SK-N-MC (cell line): Measurements from ENCODE around the gene EPHA3.

Experiments used
- DNase-seq: peaks from one replicate; pipeline ENCODE4 v3.0.0-alpha.2; 2011; ENCODE audit warnings: low read depth, low spot score
- H3K27ac ChIP-seq: fragments of 200-600 bp; sonication (generic); 2 replicates; pipeline ENCODE4 v1.5.1; 2016; ENCODE audit warnings: mixed run types
- H3K36me3 ChIP-seq: fragments of 200-600 bp; sonication (generic); 2 replicates; pipeline ENCODE4 v1.6.1; 2017; ENCODE audit warnings: antibody characterized with exemption, low read length, mixed read lengths; ENCODE audit not compliant: insufficient read depth
- H3K4me3 ChIP-seq: fragments of 200-600 bp; sonication (generic); 2 replicates; pipeline ENCODE4 v1.5.1; 2016
- H3K9ac ChIP-seq: fragments of 200-600 bp; sonication (generic); 2 replicates; pipeline ENCODE4 v1.8.0; 2017; ENCODE audit warnings: mixed run types, mixed read lengths; ENCODE audit not compliant: insufficient read length
- H3K9me3 ChIP-seq: fragments of 200-600 bp; sonication (generic); 2 replicates; pipeline ENCODE4 v1.6.1; 2017; ENCODE audit warnings: low read depth, mild to moderate bottlenecking, antibody characterized with exemption, low read length, moderate library complexity, mixed read lengths
- EZH2 ChIP-seq: fragments of 200-600 bp; sonication (generic); IDR thresholded peaks from one replicate; pipeline ENCODE4 v1.6.1; 2017; ENCODE audit warnings: antibody characterized with exemption
- FOXP2 ChIP-seq: optimal IDR thresholded peaks from 2 replicates; pipeline ENCODE3; 2011; ENCODE audit warnings: mild to moderate bottlenecking, moderate library complexity; ENCODE audit not compliant: insufficient read depth; ENCODE audit errors: extremely low read length, control extremely low read depth
- POLR2AphosphoS5 ChIP-seq: IDR thresholded peaks from 2 replicates; pipeline ENCODE4 v1.6.1; 2012; ENCODE audit warnings: mild to moderate bottlenecking, low read depth, low read length, borderline replicate concordance

The EPHA3 gene

DNA sequence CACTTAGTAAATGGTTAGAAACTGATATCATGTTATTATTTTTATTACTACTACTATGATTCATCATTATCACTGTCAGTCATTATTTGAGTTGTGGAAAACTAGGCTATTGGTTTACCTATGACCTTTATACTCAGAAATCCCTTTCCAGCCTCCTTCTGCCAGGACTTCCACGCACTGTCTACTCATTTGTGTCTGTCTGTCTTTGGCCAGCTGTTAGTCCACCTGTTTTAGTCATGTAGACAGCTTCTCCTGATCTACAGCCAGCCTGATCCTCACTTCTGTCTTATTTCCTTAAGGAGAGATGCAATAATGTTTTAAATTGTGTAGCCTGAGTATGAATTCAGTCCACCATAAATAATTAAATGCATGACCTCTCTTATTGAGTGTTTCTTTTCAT lies 162.8 kb downstream of the EPHA3 start:
- no peaks in the 10 kb centered on the region for H3K9me3 ChIP-seq
- H3K9ac ChIP-seq = no peak overlapping the region
- no peak overlapping the region for H3K4me3 ChIP-seq
- no peak overlapping the region for H3K27ac ChIP-seq
- TF ChIP-seq POLR2AphosphoS5 (no peak), FOXP2 (no peak), EZH2 (no peak)
- no peaks in the 10 kb centered on the region for H3K36me3 ChIP-seq
- no peak for DNase-seq

DNA sequence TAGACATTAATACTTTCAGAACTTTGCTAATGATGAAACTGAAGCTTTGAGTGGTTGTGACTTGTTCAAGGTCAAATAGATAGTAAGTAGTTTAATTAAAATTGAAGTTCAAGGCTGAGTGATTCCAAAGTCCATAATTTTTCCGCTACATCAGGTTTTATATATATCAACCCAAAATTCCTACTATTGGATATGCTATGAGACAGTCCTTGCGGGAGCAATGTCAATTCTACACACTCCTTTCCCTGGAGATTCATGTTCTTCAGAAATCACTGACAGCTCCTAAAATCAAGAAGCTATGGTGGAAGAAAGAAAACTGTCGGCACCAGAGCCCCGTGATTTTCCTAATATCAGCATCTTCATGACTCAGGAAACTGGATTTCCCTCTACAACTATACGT lies 167.6 kb downstream of the EPHA3 start:
- TF ChIP-seq EZH2 (no peak), POLR2AphosphoS5 (no peak), FOXP2 (no peak)
- H3K36me3 ChIP-seq = no peaks in the 10 kb centered on the region
- no peaks in the 10 kb centered on the region for H3K9me3 ChIP-seq
- DNase-seq = no peak
- H3K9ac ChIP-seq = no peak overlapping the region
- no peak overlapping the region for H3K27ac ChIP-seq
- H3K4me3 ChIP-seq = no peak overlapping the region

DNA sequence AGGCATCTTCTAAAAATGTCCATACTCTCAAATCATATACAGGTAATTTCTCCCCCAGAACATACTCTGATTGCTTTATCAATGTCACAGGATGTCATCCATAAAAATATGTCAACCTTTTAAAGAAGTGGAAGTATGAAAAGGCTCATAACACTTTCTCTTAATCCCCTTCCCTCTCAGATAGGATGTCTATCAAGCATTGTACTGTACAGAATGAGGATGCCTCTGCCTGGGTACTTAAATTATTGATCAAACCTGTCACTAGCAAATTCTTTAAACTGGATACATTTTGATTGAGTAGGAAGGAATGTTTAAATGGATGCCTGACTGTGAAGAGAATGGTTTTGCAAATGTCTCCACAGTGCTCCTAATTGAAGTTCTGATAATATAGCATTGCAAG lies 168.7 kb downstream of the EPHA3 start:
- no peak for TF ChIP-seq POLR2AphosphoS5
- TF ChIP-seq EZH2 = no peak
- no peak for TF ChIP-seq FOXP2
- no peak for DNase-seq
- Histone ChIP-seq H3K36me3 (no peaks in the 10 kb centered on the region), H3K4me3 (no peak overlapping the region), H3K9me3 (no peaks in the 10 kb centered on the region), H3K27ac (no peak overlapping the region), H3K9ac (no peak overlapping the region)

GRCh38 chr3:89278302-89279025 lies 171.0 kb downstream of the EPHA3 start:
- H3K9me3 ChIP-seq = no peaks in the 10 kb centered on the region
- H3K4me3 ChIP-seq = no peak overlapping the region
- TF ChIP-seq POLR2AphosphoS5 (no peak), FOXP2 (no peak), EZH2 (no peak)
- no peak overlapping the region for H3K9ac ChIP-seq
- no peak for DNase-seq
- H3K36me3 ChIP-seq = no peaks in the 10 kb centered on the region
- H3K27ac ChIP-seq = no peak overlapping the region

GRCh38 chr3:89280301-89280700 lies 172.9 kb downstream of the EPHA3 start:
- no peaks in the 10 kb centered on the region for H3K36me3 ChIP-seq
- H3K4me3 ChIP-seq = no peak overlapping the region
- no peak overlapping the region for H3K9ac ChIP-seq
- TF ChIP-seq FOXP2 = no peak
- no peak for TF ChIP-seq POLR2AphosphoS5
- no peak for TF ChIP-seq EZH2
- no peak for DNase-seq
- no peak overlapping the region for H3K27ac ChIP-seq
- no peaks in the 10 kb centered on the region for H3K9me3 ChIP-seq

DNA sequence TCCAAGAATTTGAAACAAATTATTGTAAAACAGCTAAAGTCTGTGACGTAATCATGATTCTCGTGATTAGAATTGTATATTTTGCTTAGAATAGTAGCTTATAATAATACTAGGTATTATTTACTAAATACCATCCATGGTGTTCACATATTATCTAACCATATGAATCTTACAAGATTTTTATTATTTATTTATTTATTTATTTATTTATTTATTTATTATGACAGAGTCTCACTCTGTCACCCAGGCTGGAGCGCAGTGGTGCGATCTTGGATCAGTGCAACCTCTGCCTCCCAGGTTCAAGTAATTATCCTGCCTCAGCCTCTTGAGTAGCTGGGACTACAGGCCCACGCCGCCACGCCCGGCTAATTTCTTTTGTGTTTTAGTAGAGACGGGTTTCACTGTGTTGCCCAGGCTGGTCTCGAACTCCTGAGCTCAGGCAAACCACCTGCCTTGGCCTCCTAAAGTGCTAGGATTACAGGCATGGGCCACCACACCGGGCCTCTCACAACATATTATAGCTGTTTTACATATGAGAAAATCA lies 173.5 kb downstream of the EPHA3 start:
- Histone ChIP-seq H3K27ac (no peak overlapping the region), H3K9me3 (no peaks in the 10 kb centered on the region), H3K4me3 (no peak overlapping the region), H3K9ac (no peak overlapping the region), H3K36me3 (no peaks in the 10 kb centered on the region)
- DNase-seq = no peak
- no peak for TF ChIP-seq POLR2AphosphoS5
- no peak for TF ChIP-seq FOXP2
- no peak for TF ChIP-seq EZH2

DNA sequence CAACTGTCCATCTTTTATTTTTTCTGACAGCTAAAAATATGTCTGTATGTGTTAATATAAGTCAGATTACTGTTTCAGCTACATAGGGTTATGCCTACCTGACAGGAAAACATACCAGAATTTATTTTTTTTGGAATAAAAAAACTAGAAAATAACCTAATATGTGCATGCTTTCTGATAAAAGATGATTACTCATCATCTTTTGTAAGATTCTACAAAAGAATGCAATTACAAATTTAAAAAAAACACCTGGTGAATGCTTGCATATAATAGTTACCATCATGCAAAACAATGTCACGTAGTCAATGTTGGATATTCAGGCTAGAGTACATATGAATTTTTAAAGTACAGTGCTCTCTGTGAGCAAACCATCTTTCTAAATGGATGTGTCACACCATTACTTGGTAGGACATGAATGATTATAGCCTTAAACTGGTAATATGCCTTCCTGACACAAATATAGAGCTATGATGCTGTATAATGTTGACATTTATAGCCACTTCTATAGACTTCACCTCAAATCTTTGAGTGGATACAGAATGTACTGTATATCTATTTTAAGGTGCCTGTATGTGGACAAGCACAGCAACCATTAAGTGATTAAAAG lies 180.6 kb downstream of the EPHA3 start:
- H3K36me3 ChIP-seq = no peaks in the 10 kb centered on the region
- TF ChIP-seq POLR2AphosphoS5 (no peak), FOXP2 (no peak), EZH2 (no peak)
- no peak overlapping the region for H3K27ac ChIP-seq
- H3K9me3 ChIP-seq = no peaks in the 10 kb centered on the region; the same call in 1 of the 2 replicates
- no peak overlapping the region for H3K9ac ChIP-seq
- DNase-seq = no peak
- no peak overlapping the region for H3K4me3 ChIP-seq

DNA sequence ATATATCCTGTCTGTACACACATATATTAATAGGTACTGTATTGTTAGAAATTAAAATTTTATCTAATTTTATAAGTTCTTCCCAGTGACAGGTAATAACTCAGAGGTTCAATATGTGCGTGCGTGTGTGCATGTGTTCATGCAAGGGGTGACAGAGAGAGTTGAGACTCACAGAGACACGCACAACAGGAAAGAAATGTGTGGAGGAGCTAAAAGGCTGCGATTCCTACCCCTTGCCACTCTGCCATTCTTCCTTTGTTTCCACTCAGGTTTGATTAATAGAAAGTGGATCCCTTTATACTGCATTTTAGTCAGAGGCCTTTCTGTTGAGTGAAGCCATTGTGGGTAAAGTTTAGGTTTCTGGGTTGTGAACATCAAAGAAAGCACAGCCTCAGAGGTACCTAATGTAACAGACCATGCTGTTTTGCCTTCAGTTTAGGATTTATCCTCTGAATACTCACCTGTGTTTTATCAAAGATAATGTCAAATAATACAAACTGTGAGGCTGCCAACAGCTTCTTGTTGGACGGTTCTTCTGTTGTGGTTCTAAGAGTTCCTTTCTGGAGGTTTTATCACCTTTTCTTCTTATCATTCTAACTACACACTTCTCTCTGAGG lies 182.3 kb downstream of the EPHA3 start:
- Histone ChIP-seq H3K36me3 (no peaks in the 10 kb centered on the region), H3K9me3 (no peaks in the 10 kb centered on the region; the same call in 1 of the 2 replicates), H3K9ac (no peak overlapping the region), H3K27ac (no peak overlapping the region), H3K4me3 (no peak overlapping the region)
- DNase-seq = no peak
- TF ChIP-seq FOXP2 (no peak), EZH2 (no peak), POLR2AphosphoS5 (no peak)
